Activated T-cell treated with anti-CD3 and anti-CD28 coated beads for 24 hours (primary cell): ENCODE measurements around the gene RPLP1.

ENCODE experiments used
- DNase-seq: peaks from one replicate; pipeline ENCODE4 v3.0.0-alpha.2; 2020; ENCODE audit warnings: low read depth

The RPLP1 gene

DNA sequence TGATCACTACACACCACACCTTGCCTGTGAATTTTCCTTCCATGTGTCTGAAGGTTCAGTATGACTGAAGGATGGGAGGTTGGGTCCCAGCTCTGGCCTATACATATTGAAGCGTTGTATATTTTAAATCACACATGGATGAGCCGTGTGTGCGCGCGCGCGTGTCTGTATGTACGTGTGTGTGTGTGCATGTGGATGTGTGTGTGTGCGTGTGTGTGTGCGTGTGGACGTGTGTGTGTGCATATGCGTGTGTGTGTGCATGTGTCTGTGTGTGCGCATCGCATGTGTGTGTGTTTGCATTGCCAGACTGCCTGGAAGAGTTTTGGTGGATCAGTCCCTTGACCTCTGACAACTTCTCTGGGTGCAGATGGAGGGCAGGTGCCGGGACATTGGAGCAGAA is 45.7 kb downstream of the RPLP1 start:
- DNase-seq, result no peak

DNA sequence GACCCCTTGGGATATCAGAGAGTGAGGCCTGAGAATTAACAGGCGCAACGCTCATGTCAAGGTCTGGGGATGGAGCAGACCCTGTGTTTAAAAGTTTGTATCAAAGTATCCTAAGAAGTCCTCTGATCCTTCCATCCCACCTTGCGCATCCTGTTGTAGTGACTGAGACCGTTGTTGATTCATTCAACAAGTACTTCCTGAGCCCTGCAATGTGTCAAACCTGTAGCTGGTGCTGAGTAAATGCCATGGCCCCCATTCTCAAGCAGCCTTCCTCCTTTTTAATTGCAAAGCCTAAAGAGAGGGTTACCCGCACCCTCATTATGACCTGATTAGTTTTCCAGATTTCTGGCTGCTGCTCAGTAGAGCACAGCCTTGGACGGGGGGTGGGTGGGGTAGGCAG is 46.4 kb downstream of the RPLP1 start:
- DNase-seq, result no peak

DNA sequence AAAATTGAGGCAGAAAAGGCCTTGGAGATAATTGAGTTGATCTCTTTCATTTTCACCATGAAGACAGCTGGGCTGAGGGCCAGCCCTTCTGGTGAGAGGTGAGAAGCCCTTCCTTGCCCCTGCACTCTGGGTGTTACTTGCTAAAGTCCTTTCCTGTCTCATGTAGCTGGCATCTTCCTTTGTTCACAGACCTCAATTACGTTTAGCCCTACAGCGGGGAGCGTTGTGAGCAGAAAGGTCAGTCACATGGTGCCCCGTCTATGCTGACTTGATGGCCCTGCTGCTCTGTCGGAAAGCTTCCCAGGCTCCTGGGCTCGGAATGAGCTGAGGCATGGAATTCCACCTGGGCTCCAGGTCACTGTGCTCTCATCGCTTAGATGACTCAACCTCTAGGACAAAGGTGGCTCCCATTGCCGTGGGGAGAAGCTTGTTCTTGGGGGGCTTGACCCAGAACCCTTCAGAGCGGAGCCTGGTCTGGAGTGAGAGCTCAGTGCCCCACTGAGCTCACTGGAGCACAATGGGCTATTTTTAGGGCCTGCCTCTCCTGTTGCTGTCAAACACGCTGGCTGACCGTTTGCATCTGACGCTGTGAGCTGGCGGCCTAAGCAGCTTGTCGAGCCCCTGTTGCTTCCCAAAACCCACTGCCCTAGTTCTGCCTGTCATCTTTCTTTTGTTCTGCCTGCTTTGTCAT is 47.0 kb downstream of the RPLP1 start:
- DNase-seq, result no peak

DNA sequence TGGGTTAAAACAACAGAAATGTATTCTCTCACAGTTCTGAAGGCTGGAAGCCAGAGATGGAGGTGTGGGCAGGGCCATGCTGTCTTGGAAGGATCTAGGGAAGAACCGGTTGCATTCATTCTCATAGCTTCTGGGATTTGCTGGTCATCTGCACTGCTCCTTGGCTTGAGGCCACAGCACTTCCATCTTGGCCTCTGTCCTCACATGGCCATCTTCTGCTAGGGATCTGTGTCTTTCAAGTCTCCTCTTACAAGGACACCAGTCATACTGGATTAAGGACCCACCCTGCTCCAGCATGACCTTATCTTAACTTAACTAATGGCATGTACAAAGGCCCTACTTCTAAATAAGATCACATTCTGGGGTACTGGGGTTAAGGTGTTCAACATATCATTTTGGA is 47.7 kb downstream of the RPLP1 start:
- no peak for DNase-seq

DNA sequence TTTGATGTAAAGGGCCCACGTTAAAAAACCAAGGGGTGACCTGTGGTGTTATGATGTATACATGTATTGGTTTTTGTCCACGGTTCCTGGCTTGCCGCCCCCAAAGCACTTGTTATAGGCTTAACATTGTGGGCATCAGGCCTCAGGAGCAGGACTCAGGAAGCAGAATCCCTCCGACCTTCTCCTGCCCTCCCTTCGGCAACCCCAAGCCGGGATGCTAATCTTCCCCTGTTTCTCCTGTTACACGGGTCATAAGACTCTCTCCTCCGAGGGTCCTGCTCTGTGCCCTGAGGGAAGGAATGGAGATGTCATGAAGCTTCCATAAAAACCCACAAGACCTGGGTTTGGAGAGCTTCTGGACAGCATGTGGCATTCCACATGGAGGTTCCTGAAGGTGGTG is 48.8 kb downstream of the RPLP1 start:
- no peak for DNase-seq

DNA sequence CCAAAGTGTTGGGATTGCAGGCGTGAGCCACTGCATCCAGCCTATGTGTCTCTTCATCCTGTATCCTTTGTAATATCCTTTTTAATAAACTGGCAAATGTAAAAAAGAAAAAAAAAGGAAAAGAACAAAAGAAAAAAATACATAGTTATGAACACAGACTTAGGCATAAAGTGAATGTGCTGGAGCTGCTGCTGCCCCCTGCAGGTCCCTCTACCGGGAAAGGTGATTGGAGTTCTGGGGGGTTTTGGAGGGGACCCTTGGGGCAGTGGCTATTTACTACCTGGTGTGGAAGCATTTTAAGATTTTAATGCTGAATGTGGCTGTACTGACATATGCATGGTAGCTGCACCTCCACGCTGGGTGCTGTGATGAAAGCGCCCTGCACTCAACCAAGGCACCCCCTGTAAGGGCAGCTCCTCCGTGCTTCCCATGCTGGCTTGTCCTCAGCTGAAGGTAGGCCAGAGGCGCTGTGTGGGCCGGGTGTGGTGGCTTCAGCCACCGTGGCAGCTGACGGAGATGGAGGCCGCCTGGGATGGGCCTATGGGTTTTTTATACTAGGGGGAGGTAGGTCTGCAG is 49.9 kb downstream of the RPLP1 start:
- no peak for DNase-seq

DNA sequence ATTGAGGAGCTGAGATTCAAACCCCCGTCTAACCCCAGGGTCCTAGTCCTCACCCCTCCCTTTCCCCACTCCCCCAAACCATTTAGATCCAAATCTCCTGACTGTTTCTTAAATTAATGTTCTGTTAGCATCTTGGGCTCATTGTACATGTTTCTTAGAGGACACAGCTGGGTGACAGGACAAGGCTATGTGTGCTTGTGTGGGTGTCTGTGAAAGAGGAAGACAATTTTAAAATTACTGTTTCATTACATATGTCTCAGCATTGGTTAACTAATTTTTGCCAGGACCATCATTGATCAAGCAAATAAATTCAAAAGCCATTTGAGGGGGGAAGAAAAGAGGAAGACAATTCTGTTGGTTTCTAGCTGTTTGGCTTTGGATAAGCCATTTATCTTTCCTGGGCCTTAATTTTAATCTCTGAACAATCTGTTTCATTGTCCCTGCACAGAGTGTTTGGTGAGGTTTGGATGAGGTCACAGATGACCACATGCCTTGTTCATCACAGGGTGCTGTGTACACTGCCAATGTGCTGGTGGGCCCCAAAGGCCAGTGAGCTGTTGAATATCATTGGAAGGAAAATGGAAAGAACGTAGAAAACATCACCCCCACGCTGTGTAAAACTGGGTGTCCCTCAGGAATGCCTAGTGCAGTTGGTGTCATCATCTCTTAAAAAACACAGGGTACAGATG is 51.9 kb downstream of the RPLP1 start:
- no peak for DNase-seq
